ENCODE results near the gene ACSS3. TPM values are rescaled to one million over a fixed set of nuclear protein-coding genes. Genes with fewer than 3 reads are reported as not detected.

The ACSS3 gene
- total RNA-seq, 1 donor from 2014 or later = 14.6 TPM

- no peaks in the 10 kb centered on the region for H3K36me3 ChIP-seq (ENCODE audit: control insufficient read depth in 3 of 3, insufficient read depth in 3 of 3, low read length in 3 of 3)
- H3K9me3 ChIP-seq (ENCODE audit: control insufficient read depth in 3 of 3, low read length in 3 of 3) = no peaks in the 10 kb centered on the region
- no peaks in the 10 kb centered on the region for H3K27me3 ChIP-seq (ENCODE audit: control insufficient read depth in 3 of 3, insufficient read depth in 3 of 3, low read length in 3 of 3)
- no peak overlapping the region for H3K27ac ChIP-seq (ENCODE audit: low read depth, low read length)
- no peak overlapping the region for H3K9ac ChIP-seq (ENCODE audit: low read depth in 1 of 3, low read length in 3 of 3)
- no peak overlapping the region for H3K4me3 ChIP-seq (ENCODE audit: low read length in 3 of 3)
- H3K4me1 ChIP-seq (ENCODE audit: control insufficient read depth in 3 of 3, insufficient read depth in 3 of 3, low read length in 3 of 3) = no peaks in the 10 kb centered on the region
Observed at GRCh38 chr12:81300454-81300853, 222.6 kb downstream of the ACSS3 start.

- Histone ChIP-seq H3K9me3 (ENCODE audit: control insufficient read depth in 3 of 3, low read length in 3 of 3) (no peaks in the 10 kb centered on the region), H3K36me3 (ENCODE audit: control insufficient read depth in 3 of 3, insufficient read depth in 3 of 3, low read length in 3 of 3) (no peaks in the 10 kb centered on the region), H3K4me3 (ENCODE audit: low read length in 3 of 3) (no peak overlapping the region), H3K27ac (ENCODE audit: low read depth, low read length) (no peak overlapping the region), H3K27me3 (ENCODE audit: control insufficient read depth in 3 of 3, insufficient read depth in 3 of 3, low read length in 3 of 3) (no peaks in the 10 kb centered on the region), H3K4me1 (ENCODE audit: control insufficient read depth in 3 of 3, insufficient read depth in 3 of 3, low read length in 3 of 3) (no peaks in the 10 kb centered on the region), H3K9ac (ENCODE audit: low read depth in 1 of 3, low read length in 3 of 3) (no peak overlapping the region)
Observed at GRCh38 chr12:81303935-81304334, 226.1 kb downstream of the ACSS3 start.

Small RNA genes within 50 kb of the gene (small RNA-seq; reads per million reads assigned to genes)
- gene MIR4699 = not detected

Other genes starting within 250 kb of the ACSS3 start
- 1.6 TPM for gene LIN7A, start 140.1 kb upstream of the ACSS3 start, total RNA-seq